Measurements from ENCODE around the gene FARP1.

- no peak for TF ChIP-seq CREB1 (IDR thresholded peaks at IDR 0.05; ENCODE audit: low read depth)
- TF ChIP-seq MAX (IDR thresholded peaks at IDR 0.05), result no peak
- no peak for TF ChIP-seq NFIC (IDR thresholded peaks at IDR 0.05)
- TF ChIP-seq TCF12 (IDR thresholded peaks at IDR 0.05; ENCODE audit: low read depth), result no peak
- no peak for TF ChIP-seq EP300 (IDR thresholded peaks at IDR 0.05; ENCODE audit: borderline replicate concordance)
- no peak for TF ChIP-seq REST (IDR thresholded peaks at IDR 0.05; ENCODE audit: low read depth)
- TF ChIP-seq TAF1 (IDR thresholded peaks at IDR 0.05; ENCODE audit: low read depth), result no peak
Measured at GRCh38 chr13:98290261-98290660, 147.4 kb downstream of the FARP1 start.
